DND-41 (cell line): Measurements from ENCODE around the gene SESTD1.

ENCODE experiments used
- ATAC-seq: fragments of 200-7000 bp; cut with Tn5 transposase; 3 replicates; pipeline ENCODE4 v1.9.1; 2021; ENCODE audit warnings: low read depth; ENCODE audit not compliant: insufficient read depth
- DNase-seq: peaks from one replicate; pipeline ENCODE4 v3.0.0-alpha.2; 2020
- H2AFZ ChIP-seq: 2 replicates; pipeline ENCODE4 v1.6.0; 2012; ENCODE audit warnings: low read depth, low read length
- H3K27ac ChIP-seq: 2 replicates; pipeline ENCODE4 v1.5.1; 2012; ENCODE audit warnings: low read length, inconsistent platforms
- H3K27me3 ChIP-seq: fragments of 200-600 bp; sonication (generic); 2 replicates; pipeline ENCODE4 v1.6.0; 2012; ENCODE audit warnings: low read length, mild to moderate bottlenecking, inconsistent platforms; ENCODE audit not compliant: insufficient read depth, poor library complexity
- H3K36me3 ChIP-seq: 2 replicates; pipeline ENCODE4 v1.5.1; 2012; ENCODE audit warnings: low read length, inconsistent platforms; ENCODE audit not compliant: insufficient read depth
- H3K4me1 ChIP-seq: 2 replicates; pipeline ENCODE4 v1.5.1; 2012; ENCODE audit warnings: mild to moderate bottlenecking, low read length; ENCODE audit not compliant: insufficient read depth
- H3K4me2 ChIP-seq: 2 replicates; pipeline ENCODE4 v1.6.0; 2012; ENCODE audit warnings: mild to moderate bottlenecking, moderate library complexity, low read length, inconsistent platforms; ENCODE audit not compliant: insufficient read depth
- H3K4me3 ChIP-seq, 2 experiments: fragments of 200-600 bp in 1 of 2; shearing (Covaris generic) in 1 of 2; 2 replicates each; pipeline ENCODE4 v1.5.1; 2012 to 2016; ENCODE audit warnings: inconsistent platforms in 2 of 2, low read length in 2 of 2, mild to moderate bottlenecking in 2 of 2, low read depth in 1 of 2, moderate library complexity in 1 of 2
- H3K79me2 ChIP-seq: 2 replicates; pipeline ENCODE4 v1.6.0; 2012; ENCODE audit warnings: low read length, inconsistent platforms; ENCODE audit not compliant: insufficient read depth
- H3K9ac ChIP-seq: 2 replicates; pipeline ENCODE4 v1.6.0; 2012; ENCODE audit warnings: low read depth, mild to moderate bottlenecking, inconsistent platforms, low read length, moderate library complexity
- H3K9me3 ChIP-seq: 2 replicates; pipeline ENCODE4 v1.5.1; 2012; ENCODE audit warnings: low read length, moderate library complexity, mild to moderate bottlenecking, inconsistent platforms; ENCODE audit not compliant: insufficient read depth, severe bottlenecking
- H4K20me1 ChIP-seq: 2 replicates; pipeline ENCODE4 v1.6.0; 2012; ENCODE audit warnings: low read length; ENCODE audit not compliant: insufficient read depth
- CTCF ChIP-seq: IDR thresholded peaks from 2 replicates; pipeline ENCODE4 v1.5.1; 2012; ENCODE audit warnings: borderline replicate concordance, low read length, moderate library complexity, mild to moderate bottlenecking; ENCODE audit not compliant: poor library complexity, severe bottlenecking; ENCODE audit errors: extremely low read depth
- EZH2 ChIP-seq: IDR thresholded peaks from 3 replicates; pipeline ENCODE4 v1.6.1; 2012; ENCODE audit warnings: borderline replicate concordance, low read depth, mild to moderate bottlenecking, moderate library complexity, low read length, inconsistent platforms; ENCODE audit not compliant: severe bottlenecking

SESTD1 gene

DNA sequence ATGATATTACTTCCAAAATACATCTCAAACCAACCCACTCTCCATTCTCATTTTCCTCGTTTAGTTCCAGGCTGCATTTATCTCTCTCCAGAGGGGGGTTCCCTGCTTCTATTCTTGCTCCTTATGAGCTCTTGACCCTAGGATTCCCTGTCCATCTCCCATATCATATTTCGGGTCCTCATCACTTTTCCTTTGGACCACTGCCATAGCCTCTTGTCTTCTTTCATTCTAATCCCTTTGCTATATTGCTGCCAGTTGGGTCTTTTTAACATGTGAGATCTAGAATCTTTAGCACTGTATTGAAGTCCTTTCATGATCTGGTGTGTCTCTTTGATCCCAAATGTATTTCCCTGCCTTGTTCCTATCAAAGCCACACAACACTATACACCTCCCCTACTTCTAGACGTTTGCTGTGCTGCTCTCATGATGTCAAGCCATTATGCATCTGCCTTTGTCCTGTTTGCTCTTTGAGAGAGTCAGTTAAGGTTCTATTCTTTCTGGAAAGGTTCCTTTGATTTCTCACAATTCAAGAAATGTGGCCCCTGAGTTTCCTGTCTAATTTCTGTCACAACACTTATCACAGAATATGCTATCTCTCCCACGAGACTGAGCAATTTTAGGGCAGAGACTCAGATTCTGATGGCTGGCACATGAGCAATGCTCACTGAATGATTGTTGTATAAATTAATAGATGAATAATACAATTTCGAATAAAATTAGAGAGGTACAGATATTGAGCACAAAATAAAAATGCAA is 43.2 kb upstream of the SESTD1 start:
- no peak overlapping the region for H2AFZ ChIP-seq
- no peaks in the 10 kb centered on the region for H3K9me3 ChIP-seq
- H3K27me3 ChIP-seq = no peaks in the 10 kb centered on the region
- no peak for ATAC-seq
- no peaks in the 10 kb centered on the region for H3K36me3 ChIP-seq
- no peak for DNase-seq
- no peaks in the 10 kb centered on the region for H4K20me1 ChIP-seq
- no peak overlapping the region for H3K27ac ChIP-seq
- no peaks in the 10 kb centered on the region for H3K4me1 ChIP-seq
- TF ChIP-seq CTCF (no peak), EZH2 (no peak)
- H3K9ac ChIP-seq = no peak overlapping the region
- H3K79me2 ChIP-seq = no peaks in the 10 kb centered on the region
- no peak overlapping the region for H3K4me2 ChIP-seq
- H3K4me3 ChIP-seq = no peak overlapping the region

GRCh38 chr2:179305125-179305524 is 40.5 kb upstream of the SESTD1 start:
- Histone ChIP-seq H3K9ac (no peak overlapping the region), H3K79me2 (no peaks in the 10 kb centered on the region), H3K36me3 (no peaks in the 10 kb centered on the region), H2AFZ (no peak overlapping the region), H3K4me2 (no peak overlapping the region), H3K4me1 (no peaks in the 10 kb centered on the region), H3K4me3 (no peak overlapping the region), H4K20me1 (no peaks in the 10 kb centered on the region), H3K27me3 (no peaks in the 10 kb centered on the region), H3K27ac (no peak overlapping the region), H3K9me3 (no peaks in the 10 kb centered on the region)
- TF ChIP-seq EZH2 (no peak), CTCF (no peak)
- no peak for DNase-seq
- no peak for ATAC-seq

- no peak for TF ChIP-seq EZH2
- no peak for TF ChIP-seq CTCF
- Histone ChIP-seq H3K4me2 (no peak overlapping the region), H3K9ac (no peak overlapping the region), H3K79me2 (no peaks in the 10 kb centered on the region), H4K20me1 (no peaks in the 10 kb centered on the region), H3K9me3 (no peaks in the 10 kb centered on the region), H3K27ac (no peak overlapping the region), H3K36me3 (no peaks in the 10 kb centered on the region), H3K4me3 (no peak overlapping the region), H2AFZ (no peak overlapping the region), H3K4me1 (no peaks in the 10 kb centered on the region), H3K27me3 (no peaks in the 10 kb centered on the region)
- DNase-seq = no peak
- no peak for ATAC-seq
Measured at GRCh38 chr2:179304424-179304823, 39.8 kb upstream of the SESTD1 start.
